Measurements from ENCODE around the gene NABP2. TPM values are rescaled to one million over a fixed set of nuclear protein-coding genes. Genes with fewer than 3 reads are reported as not detected.

The NABP2 gene
- total RNA-seq: 60.1 and 75.0 TPM in 2 replicates

GRCh38 chr12:56224102-56224701 lies at the start of gene NABP2:
Gene NABP2, plus strand, starts transcription at chr12:56224342. Its CDS starts 515 bp downstream, at chr12:56224857.

DNA sequence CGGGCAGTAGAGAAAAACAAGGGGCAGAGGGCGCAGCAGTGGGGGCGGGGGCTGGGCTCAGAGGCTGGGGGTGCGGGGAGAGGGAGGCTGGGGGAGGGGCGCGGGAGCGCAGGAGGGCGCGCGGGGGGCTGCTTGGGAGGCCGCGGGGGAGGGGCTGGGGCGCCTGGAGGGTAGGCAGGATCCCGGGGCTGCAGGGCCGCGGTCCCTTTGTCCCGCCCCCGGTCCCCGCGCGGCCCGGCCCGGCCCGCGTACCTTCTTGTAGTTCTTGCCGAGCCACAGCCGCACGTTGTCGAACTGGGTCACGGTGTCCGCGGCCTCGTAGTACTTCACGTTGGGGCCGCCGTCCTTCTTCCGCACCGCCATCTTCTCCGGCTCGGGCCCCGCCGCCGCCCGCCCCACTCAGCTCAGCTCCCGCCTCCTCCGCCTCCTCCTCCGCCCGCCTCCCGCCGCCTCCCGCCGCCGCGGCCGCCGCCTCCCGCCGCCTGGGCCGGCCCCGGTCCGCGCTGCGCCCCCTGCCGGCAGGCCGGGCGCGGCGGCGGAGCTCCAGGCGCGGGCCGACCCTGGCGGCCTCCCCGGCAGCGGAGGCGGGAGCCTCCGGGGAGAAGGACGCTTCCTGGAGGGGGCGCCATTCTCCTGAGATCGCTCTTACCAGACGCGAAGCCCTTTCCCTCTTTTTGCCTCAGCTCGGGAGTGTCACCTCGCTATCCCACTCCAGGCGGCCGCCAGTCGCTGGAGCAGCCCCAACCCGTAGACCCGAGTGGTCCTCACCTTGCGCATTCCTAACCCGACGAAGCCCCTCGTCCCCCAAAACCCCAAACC lies 34.8 kb upstream of the NABP2 start, which contains the start of gene SMARCC2:
Gene SMARCC2, minus strand, starts transcription at position 385 of the 819 bp plus-strand sequence. Its CDS starts 22 bp downstream, at position 363.

GRCh38 chr12:56221757-56222530 lies 2.2 kb upstream of the NABP2 start, which contains the start of gene RNF41:
Gene RNF41, minus strand, starts transcription at chr12:56221922. Its CDS starts 7,875 bp downstream, at chr12:56214047.

DNA sequence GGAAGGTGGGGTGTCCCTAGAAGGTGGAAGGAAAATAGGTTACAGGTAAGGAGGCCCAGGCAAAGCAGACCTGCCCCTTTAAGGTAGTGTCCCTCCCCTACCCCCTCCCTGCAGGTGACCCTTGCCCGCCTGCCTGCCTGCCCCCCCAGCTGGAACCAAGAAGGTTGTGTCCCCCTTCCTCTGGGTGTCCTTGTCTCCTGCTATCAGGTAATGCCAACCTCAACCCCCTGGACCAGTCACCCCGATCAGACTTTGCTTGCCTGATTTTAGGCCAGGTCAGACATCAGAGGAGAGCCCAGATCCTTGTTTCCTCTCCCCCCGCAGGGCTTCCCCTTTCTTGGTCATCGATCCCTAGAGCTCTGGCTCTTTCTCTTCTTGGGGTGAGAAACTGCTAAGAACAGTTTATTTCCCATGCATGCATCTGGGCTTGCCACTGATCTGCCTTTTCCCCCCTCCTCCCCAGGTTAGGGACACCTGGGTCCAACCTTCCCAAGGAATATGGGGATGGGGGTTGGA lies 5.8 kb downstream of the NABP2 start, which contains the start of gene SLC39A5:
Gene SLC39A5, plus strand, starts transcription at position 136 of the 516 bp plus-strand sequence. CDS start 1,224 bp downstream, outside the sequence.

GRCh38 chr12:56258068-56258819 lies 34.1 kb downstream of the NABP2 start, which contains the start of gene ANKRD52:
Gene ANKRD52, minus strand, starts transcription at chr12:56258384. Its CDS starts 115 bp downstream, at chr12:56258269.

DNA sequence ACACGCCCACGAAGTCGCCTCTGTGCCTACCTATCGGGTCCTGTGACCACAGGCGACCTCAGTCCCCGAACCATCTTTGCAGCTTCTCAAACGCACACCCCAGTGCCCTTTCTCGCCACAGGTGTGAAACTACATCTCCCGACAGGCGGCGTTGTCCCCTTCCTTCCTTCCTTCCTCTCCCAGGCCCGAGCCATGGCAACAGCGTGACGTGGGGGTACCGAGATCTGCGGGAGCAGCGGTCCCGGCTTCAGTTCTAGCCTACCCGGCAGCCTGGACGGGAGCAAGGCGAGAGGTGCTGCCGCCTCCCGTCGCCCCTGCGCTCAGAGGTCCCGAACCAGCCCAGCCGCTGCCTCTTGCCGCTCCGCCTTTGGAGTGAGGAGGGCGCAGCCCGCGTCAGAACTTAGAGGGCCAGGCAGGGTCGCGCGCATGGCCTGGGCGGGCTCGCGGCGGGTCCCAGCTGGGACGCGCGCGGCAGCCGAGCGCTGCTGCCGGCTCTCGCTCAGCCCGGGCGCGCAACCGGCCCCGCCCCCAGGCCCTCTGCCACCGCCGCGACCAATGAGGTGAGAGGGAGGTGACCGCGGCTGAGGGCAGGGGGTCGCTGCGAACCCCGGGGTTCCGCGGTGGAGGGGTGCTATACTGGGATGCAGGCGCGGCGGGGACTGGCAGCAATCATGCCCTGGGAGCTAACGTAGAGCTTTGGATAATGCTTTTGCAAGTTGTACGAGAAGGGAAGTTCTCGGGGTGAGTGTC lies 42.7 kb downstream of the NABP2 start, which contains the start of gene COQ10A:
Gene COQ10A, plus strand, starts transcription at position 250 of the 750 bp plus-strand sequence. Its CDS starts 177 bp downstream, at position 427.

Other genes with a start within 250 kb of the NABP2 start
- 21.8 and 43.0 TPM in 2 replicates for gene SUOX, start 227.1 kb upstream of the NABP2 start, total RNA-seq
- 0.89 and 2.6 TPM in 2 replicates for gene IKZF4, start 203.3 kb upstream of the NABP2 start, total RNA-seq
- 1,394 and 2,798 TPM in 2 replicates for gene RPS26, start 182.4 kb upstream of the NABP2 start, total RNA-seq
- gene ERBB3, start 144.2 kb upstream of the NABP2 start, total RNA-seq: 0.35 TPM in 1 of 2 replicates, not detected in the other
- gene PA2G4, start 119.8 kb upstream of the NABP2 start, total RNA-seq: 199 and 215 TPM in 2 replicates
- 2,864 and 3,592 TPM in 2 replicates for gene RPL41, start 107.7 kb upstream of the NABP2 start, total RNA-seq
- 2.6 and 4.8 TPM in 2 replicates for gene ZC3H10, start 106.1 kb upstream of the NABP2 start, total RNA-seq
- 240 and 325 TPM in 2 replicates for gene ESYT1, start 96.1 kb upstream of the NABP2 start, total RNA-seq
- gene MYL6B, start 71.8 kb upstream of the NABP2 start, total RNA-seq: 92.5 and 126 TPM in 2 replicates
- 2,877 and 3,219 TPM in 2 replicates for gene MYL6, start 66.0 kb upstream of the NABP2 start, total RNA-seq
- 30.7 and 32.3 TPM in 2 replicates for gene SMARCC2, start 34.9 kb upstream of the NABP2 start, total RNA-seq
- 102 and 109 TPM in 2 replicates for gene RNF41, start 2.4 kb upstream of the NABP2 start, total RNA-seq
- gene SLC39A5, start 5.7 kb downstream of the NABP2 start, total RNA-seq: not detected in 2 replicates
- 9.2 and 12.4 TPM in 2 replicates for gene ANKRD52, start 34.0 kb downstream of the NABP2 start, total RNA-seq
- gene COQ10A, start 42.6 kb downstream of the NABP2 start, total RNA-seq: 7.4 and 13.5 TPM in 2 replicates
- 141 and 149 TPM in 2 replicates for gene CS, start 76.0 kb downstream of the NABP2 start, total RNA-seq
- gene CNPY2, start 91.6 kb downstream of the NABP2 start, total RNA-seq: 110 and 166 TPM in 2 replicates
- gene PAN2, start 109.7 kb downstream of the NABP2 start, total RNA-seq: 13.3 and 13.8 TPM in 2 replicates
- gene IL23A, start 114.5 kb downstream of the NABP2 start, total RNA-seq: not detected in 2 replicates
- 135 and 143 TPM in 2 replicates for gene STAT2, start 135.8 kb downstream of the NABP2 start, total RNA-seq
- gene APOF, start 138.5 kb downstream of the NABP2 start, total RNA-seq: not detected in 2 replicates
- gene TIMELESS, start 225.1 kb downstream of the NABP2 start, total RNA-seq: 13.3 and 19.7 TPM in 2 replicates
- not detected in 2 replicates for gene MIP, start 230.3 kb downstream of the NABP2 start, total RNA-seq
- 1.4 and 1.8 TPM in 2 replicates for gene SPRYD4, start 244.2 kb downstream of the NABP2 start, total RNA-seq

Measured in myometrial cell (primary cell).